GM10248 (cell line): ENCODE data around the gene BTNL2.

Source experiments
- CTCF ChIA-PET: fragments of 300-600 bp; sonication (Branson Sonifier 250); formaldehyde crosslinking; extraction: SDS; loops from one replicate; lab custom pipeline; 2021; ENCODE audit warnings: antibody characterized with exemption; lab: Yijun Ruan, JAX
- POLR2A ChIA-PET: fragments of 350-650 bp; sonication (Branson Sonifier 250); formaldehyde crosslinking; extraction: SDS; loops from one replicate; lab custom pipeline; 2020; ENCODE audit warnings: antibody characterized with exemption; lab: Yijun Ruan, JAX
- DNase-seq: peaks from one replicate; pipeline ENCODE4 v3.0.0; 2012; ENCODE audit errors: extremely low spot score
- TF ChIP-seq, protein P1 (sequence below): IDR thresholded peaks from 2 replicates; pipeline ENCODE4 v1.5.1; 2012; ENCODE audit warnings: mild to moderate bottlenecking, low read depth; ENCODE audit errors: extremely low read depth, missing control alignments, control extremely low read depth

The BTNL2 gene

GRCh38 chr6:32396028-32396427 lies 11.0 kb downstream of the BTNL2 start:
- ChIA-PET POLR2A (no interaction called here), CTCF (interaction anchor here (11.4 kb wide), 1 partner anchor 18 kb away, joined by 125 read pairs; no protein-coding TSS in a partner anchor)
- DNase-seq: no peak
- TF ChIP-seq, protein P1, sequence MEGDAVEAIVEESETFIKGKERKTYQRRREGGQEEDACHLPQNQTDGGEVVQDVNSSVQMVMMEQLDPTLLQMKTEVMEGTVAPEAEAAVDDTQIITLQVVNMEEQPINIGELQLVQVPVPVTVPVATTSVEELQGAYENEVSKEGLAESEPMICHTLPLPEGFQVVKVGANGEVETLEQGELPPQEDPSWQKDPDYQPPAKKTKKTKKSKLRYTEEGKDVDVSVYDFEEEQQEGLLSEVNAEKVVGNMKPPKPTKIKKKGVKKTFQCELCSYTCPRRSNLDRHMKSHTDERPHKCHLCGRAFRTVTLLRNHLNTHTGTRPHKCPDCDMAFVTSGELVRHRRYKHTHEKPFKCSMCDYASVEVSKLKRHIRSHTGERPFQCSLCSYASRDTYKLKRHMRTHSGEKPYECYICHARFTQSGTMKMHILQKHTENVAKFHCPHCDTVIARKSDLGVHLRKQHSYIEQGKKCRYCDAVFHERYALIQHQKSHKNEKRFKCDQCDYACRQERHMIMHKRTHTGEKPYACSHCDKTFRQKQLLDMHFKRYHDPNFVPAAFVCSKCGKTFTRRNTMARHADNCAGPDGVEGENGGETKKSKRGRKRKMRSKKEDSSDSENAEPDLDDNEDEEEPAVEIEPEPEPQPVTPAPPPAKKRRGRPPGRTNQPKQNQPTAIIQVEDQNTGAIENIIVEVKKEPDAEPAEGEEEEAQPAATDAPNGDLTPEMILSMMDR: no peak

GRCh38 chr6:32393665-32394420 lies 13.1 kb downstream of the BTNL2 start:
- CTCF ChIA-PET: no interaction called here

DNA sequence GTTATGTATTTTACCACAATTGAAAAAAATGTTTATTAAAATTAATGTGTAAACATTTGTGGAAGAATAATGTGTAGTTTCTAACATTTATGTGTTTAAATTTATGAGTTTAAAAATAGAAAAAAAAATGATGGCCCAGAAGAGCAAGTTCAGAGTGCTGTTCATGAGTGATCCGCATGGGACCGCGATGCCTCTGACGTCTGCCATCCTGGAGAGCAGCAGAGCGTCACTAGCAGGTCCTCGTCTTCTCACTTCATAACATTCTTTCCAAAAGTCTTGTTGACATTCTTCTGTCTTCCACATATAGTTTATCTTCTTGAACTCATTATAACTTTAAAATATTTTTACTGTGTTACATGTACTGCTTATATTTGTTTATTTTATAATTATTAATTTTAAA lies 15.5 kb downstream of the BTNL2 start:
- ChIA-PET POLR2A (no interaction called here), CTCF (no interaction called here)
- TF ChIP-seq, protein P1: no peak

More at GRCh38 chr6:32393665-32394420, 13.1 kb downstream of the BTNL2 start:
- no peak for DNase-seq
- TF ChIP-seq, protein P1: no peak
- POLR2A ChIA-PET: no interaction called here

GRCh38 chr6:32387589-32388340 lies 19.2 kb downstream of the BTNL2 start:
- POLR2A ChIA-PET: interaction anchor here (0.6 kb wide), 1 partner anchor 59 kb away, joined by 4 read pairs; no protein-coding TSS in a partner anchor
- TF ChIP-seq, protein P1: no peak
- CTCF ChIA-PET: interaction anchor here (1.5 kb wide), 1 partner anchor 12 kb away, joined by 4 read pairs; no protein-coding TSS in a partner anchor
- no peak for DNase-seq

More for the DNA sequence above, 15.5 kb downstream of the BTNL2 start:
- DNase-seq: no peak

DNA sequence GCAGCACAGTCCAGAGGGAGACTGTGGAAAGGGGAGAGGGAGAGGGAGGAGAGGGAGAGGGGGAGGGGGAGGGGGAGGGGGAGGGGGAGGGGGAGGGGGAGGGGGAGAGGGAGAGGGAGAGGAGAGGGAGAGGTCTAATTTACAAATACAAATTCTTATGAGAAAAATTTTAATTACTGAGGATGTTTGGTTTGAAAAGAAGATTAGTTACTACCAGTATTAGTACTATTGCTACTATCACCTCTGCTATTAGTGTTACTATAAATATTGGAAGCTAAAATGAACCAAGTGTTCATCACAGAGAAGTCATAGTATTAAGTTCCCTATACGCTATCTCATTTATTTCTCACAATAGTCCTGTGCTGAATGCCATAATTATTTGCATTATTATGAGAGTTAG lies 20.9 kb downstream of the BTNL2 start:
- ChIA-PET POLR2A (no interaction called here), CTCF (no interaction called here)
- TF ChIP-seq, protein P1: no peak
- DNase-seq: no peak

- ChIA-PET POLR2A (no interaction called here), CTCF (interaction anchor here (1.3 kb wide), 1 partner anchor 15 kb away, joined by 5 read pairs; no protein-coding TSS in a partner anchor)
- no peak for DNase-seq
- TF ChIP-seq, protein P1: no peak
Measured at GRCh38 chr6:32382757-32383420, 24.1 kb downstream of the BTNL2 start.
